NCI-H510A (cell line): ENCODE data around the gene SERTAD3.
"Not testable (repeated sequence)": the region's sequence is repeated elsewhere in the genome, so short reads cannot be mapped to it uniquely, and the experiment has no call there.

ENCODE experiments used
- DNase-seq: peaks from one replicate; lab custom pipeline; 2025; lab: John Stamatoyannopoulos, UW

SERTAD3 gene

GRCh38 chr19:40411125-40411842, 32.9 kb downstream of the SERTAD3 start:
- DNase-seq, result no peak

- DNase-seq, result no peak
These were observed 34.1 kb downstream of the SERTAD3 start for GRCh38 chr19:40410030-40410389.

GRCh38 chr19:40408598-40408925, 35.6 kb downstream of the SERTAD3 start:
- DNase-seq, result not testable (repeated sequence)

GRCh38 chr19:40407714-40408597, 36.2 kb downstream of the SERTAD3 start:
- DNase-seq, result no peak

GRCh38 chr19:40403262-40403984, 40.7 kb downstream of the SERTAD3 start:
- peak; percentile 79 for DNase-seq

GRCh38 chr19:40400559-40400958, 43.6 kb downstream of the SERTAD3 start:
- DNase-seq, result no peak

GRCh38 chr19:40398417-40399131, 45.6 kb downstream of the SERTAD3 start:
- DNase-seq, result no peak

GRCh38 chr19:40397568-40397906, 46.6 kb downstream of the SERTAD3 start:
- DNase-seq, result no peak

- DNase-seq, result no peak
These were observed 47.1 kb downstream of the SERTAD3 start for GRCh38 chr19:40396886-40397567.

- no peak for DNase-seq
These were observed 48.2 kb downstream of the SERTAD3 start for GRCh38 chr19:40395956-40396355.

GRCh38 chr19:40394816-40395210, 49.3 kb downstream of the SERTAD3 start:
- DNase-seq, result no peak

GRCh38 chr19:40393894-40394815, 50.0 kb downstream of the SERTAD3 start:
- DNase-seq, result no peak

GRCh38 chr19:40392894-40393517, 51.1 kb downstream of the SERTAD3 start:
- peak; percentile 29 for DNase-seq

- no peak for DNase-seq
These were observed 52.0 kb downstream of the SERTAD3 start for GRCh38 chr19:40392123-40392522.
